Mucosa of gallbladder (tissue), 1 donor: ENCODE measurements around the gene CALN1. TPM values are rescaled to one million over a fixed set of nuclear protein-coding genes. Genes with fewer than 3 reads are reported as not detected.
A peak's percentile ranks its signal among the peaks of the same experiment; 100 is the strongest.

ENCODE experiments used
- DNase-seq: peaks from one replicate; pipeline ENCODE4 v3.0.0-alpha.2; 2020; ENCODE audit warnings: low spot score
- total RNA-seq: library from RNA; stranded (reverse); gene quantifications from one replicate; pipeline ENCODE4 v1.2.1, GENCODE V29; 2021
- donor health status: DM: no; HTN: no; CAD: no.

Gene CALN1
- total RNA-seq, 1 donor from 2014 or later, result 4.4 TPM

DNA sequence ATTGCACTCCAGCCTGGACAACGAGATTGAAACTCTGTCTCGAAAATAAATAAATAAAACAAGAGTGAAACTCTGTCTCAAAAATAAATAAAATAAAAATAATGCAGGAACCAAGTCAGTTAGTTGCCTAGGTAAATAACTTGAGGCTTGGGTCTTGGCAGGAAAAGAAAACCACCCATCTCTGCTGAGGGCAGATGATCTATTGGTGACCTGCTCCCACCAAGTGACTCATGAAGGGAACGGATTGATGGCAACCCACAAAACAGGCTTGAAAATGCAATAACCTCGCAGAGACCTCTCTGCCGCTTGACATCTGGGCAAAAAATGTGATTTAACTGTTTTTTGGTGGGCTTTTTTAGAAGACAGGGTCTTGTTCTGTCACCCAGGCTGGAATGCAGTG, 86.6 kb downstream of the CALN1 start:
- DNase-seq, result no peak

DNA sequence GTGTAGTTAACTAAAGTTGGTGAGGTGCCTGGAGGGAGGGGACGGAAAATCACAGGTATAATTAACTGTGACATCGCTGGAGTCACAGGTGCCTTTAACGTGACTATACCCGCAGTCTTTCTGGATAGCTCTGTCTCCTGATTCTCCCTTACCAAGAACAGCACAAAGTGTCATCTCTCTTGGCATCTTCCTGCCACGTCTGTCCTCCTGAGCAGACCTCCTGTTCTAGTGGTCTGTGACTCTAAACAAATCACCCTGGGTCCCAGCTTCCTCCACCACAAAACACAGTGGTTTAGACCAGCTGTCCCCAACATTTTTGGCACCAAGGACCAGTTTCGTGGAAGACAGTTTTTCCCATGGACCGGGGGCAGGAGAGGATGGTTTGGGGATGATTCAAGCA, 90.5 kb downstream of the CALN1 start:
- no peak for DNase-seq

DNA sequence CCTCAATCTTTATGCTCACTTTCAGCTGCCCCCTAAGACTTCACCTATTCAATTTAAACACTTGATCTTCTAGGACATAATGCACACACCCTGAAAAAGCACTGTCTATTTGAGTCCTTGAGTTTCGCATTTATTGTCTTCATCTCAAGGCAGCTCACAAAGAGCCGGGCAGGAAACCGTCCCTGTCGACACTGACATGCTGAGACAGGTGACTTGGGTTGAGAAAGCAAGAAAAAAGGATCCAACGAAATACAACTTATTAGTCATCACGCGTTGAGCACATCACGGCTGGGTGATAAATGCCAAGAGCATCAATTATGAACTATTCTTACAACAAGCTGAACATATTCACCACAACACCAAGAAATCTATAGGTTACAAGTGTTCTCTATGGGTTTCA, 91.1 kb downstream of the CALN1 start:
- no peak for DNase-seq

DNA sequence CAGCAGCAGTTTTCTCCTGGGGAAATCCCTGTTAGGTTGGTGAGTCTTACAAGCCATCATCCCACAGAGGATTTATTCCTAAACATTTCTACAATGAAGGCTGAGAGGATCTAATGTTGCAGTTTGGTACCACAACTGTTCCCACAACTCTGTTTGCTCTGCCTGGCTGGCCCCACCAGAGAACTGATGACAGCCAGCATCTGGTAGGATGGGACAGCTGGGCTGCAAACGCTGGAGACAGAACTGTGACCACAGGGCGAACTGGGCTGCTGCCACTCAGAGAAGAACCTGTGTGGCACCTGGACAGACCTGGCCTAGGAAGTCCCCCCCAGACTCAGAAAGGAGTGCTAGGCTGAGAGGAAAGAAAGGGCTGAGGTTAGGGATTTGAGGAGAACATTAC, 94.8 kb downstream of the CALN1 start:
- DNase-seq, result no peak

DNA sequence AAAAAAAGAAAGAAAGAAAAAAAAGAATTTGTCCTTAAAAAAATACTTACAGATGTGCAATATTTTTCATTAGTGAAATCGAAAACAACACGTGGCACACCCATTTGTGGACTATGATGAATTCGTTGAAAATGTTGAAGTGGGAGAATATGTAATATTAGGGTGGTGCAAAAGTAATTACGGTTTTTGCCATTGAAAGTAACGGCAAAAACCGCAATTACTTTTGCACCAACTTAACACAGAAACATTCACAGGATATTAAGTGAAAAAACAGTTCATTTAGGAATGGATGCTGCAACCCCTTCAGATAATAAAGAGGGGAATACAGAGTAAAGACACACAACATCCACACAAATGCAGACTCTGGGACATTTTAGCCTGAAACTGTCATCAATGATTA, 96.0 kb downstream of the CALN1 start:
- no peak for DNase-seq

DNA sequence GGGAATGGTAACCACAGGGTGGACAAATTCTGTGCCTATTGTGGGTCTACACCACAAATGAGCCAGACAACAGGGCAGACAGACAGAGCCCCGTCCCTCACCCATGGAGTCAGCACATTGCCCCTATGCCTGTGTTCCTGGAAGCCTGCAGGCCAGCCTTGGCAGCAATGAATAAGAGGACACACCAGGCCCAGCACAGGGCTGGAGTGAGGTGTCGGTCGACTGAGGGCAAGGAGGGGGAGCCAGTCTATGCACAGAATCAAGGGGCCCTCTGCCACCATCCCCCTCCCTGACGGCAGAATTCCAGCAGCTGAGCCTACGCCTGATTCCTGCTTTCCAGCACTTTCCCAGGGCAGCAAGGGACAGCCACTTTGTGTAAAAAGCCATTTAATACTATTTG, 98.2 kb downstream of the CALN1 start:
- DNase-seq, result no peak

DNA sequence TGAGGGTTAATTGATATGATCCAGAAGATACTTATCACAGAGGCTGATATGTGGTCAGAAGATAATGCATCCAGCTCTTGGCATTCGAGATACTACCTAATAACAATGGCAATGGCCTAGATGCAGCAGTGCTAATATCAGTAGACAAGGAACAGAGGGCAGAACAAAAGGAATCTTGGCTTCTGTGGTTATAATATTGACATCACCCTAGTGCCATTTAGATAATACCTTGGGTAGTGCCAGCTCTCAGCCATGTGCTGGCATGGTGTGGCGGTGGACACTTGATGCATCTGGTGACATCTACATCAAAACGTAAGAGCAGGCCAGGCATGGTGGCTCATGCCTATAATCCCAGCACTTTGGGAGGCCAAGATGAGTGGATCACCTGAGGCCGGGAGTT, 101.8 kb downstream of the CALN1 start:
- no peak for DNase-seq

DNA sequence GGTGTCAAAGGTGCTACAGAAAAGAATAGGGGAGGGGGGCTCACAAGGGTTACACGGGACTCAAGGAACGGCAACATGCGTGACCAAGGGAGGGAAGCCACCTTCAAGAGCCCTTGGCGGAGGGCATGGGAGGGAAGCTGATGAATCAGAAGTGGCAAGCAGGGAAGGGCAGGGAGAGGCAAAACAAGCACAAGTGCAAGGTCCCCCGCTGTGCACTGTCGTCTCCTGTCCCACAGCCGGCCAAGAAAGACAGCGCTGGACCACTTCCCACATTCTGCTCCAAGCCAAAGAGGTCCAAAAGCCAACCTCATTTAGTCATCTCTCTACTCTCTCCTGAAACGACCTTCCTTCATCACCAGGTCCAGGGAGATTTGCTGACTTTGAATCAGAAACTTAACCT, 102.7 kb downstream of the CALN1 start:
- DNase-seq, result no peak

DNA sequence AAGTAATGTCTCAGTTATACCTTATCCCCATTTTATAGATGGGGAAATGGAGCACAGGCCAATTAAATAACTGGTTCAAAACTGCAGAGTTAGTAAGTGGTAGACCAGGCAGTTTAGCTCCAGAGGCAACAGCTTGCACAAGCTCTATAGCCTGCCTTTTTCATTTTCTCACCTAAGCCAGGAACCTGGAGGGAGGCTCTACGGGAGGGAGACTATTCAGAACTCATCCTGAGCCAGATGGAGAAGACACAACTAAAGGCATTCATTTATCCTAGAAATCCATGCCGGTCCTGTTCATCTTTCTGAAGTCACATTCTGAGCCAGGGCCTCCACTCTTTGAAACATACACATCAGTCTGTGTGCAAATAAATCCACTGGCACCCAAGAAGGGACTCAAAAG, 103.2 kb downstream of the CALN1 start:
- no peak for DNase-seq

DNA sequence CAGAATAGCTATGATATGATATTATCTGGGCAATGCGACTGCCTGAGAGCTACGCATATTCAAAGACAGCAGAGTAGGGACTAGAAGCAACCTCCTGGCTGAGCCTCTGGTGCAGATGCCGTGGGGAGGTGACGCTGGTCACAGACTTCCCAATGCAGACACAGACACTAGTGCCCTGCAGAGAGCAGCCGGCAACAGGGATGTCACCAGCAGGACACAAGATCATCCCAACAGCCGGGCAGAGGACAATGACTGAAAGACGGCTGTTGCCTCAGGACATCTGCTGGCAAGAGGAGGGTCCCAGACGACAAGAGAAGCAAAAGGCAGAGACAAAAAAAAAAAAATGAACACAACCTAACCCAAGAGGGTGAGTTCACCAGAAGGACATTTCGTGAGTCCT, 104.6 kb downstream of the CALN1 start:
- DNase-seq, result no peak

DNA sequence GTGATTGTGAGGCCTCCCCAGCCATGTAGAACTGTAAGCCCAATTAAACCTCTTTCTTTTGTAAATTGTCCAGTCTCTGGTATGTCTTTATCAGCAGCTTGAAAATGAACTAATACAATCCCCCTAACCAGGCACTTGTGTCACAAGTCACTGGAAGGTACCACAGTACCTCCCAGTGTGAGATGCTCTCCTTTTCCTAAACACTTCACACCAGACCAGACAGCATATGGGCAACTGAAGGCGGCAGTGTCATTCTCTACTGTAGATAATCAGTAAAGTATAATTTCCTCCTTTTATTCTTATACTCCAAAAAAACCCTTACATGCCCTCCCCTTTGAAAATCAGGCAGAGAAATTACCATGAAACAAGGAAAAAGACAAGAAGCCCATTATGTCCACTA, 113.2 kb downstream of the CALN1 start:
- no peak for DNase-seq

DNA sequence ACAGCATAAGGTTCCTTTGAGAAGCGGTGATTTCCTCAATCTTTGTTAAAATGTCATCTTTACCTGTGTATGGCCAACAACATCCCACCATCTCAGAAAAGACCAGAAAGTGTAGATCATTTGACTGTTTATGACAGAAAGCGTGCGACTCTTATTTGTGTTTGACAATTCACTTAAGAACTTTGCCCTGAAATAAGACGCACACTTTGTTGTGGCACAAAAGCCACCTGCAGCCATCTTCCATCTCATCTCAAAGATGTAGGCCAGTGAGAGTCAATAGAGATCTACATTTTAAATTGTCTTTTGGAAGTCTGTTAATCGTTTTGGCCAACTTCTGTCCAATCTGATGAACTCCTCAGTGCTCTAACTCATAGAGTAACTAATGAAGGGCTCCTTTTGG, 114.0 kb downstream of the CALN1 start:
- DNase-seq, result no peak

DNA sequence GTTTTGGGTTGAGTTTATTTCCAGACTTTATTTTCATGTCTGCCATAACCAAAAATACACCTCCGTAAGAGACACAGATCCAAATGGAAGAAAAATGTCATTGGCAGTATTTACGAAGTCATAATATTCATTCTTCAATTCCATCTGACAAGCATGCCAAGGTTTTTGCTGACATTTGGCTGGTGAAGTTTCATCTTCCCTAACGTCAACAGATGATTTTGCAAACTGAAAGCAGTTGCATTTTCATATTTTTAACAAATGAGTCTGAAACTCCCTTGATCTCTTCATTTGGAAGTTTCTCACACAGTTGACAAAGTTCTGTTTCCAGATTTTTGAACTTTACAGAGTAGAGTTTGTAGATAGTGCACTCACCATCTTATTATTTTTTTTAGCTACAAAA, 114.5 kb downstream of the CALN1 start:
- no peak for DNase-seq

DNA sequence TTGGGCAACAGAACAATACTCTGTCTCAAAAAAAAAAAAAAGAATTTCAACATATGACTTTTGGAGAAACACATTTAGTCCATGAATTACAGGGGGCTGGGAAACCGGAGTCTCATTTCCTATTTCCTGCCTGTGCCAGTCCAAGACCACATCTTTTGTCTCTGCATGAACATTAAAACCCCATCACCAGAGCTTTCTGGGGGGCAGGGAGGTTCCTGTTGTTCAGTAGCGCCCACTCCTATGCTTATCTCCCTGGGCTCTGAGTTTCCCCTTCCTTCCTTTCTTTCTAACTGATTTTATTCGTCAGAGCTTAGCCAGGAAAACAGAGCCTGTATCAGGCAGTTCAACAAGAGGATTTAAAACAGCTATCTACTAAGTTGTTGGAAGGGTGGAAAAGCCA, 119.3 kb downstream of the CALN1 start:
- DNase-seq, result no peak

DNA sequence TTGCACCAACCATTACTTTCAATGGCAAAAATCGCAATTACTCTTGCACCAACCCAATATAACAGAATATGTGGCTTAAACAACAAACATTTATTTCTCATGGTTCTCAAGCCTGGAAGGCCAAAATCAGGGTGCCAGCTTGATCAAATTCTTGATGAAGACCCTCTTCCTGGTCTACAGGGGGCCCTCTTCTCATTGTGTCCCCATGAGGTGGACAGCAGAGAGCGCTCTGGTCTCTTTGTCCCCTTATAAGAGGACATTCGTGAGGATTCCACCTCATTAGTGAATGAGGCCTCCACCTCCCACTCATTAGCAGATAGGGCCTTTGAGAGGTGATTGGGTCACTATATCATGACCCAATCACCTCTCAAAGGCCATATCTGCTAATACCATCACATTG, 120.0 kb downstream of the CALN1 start:
- no peak for DNase-seq

DNA sequence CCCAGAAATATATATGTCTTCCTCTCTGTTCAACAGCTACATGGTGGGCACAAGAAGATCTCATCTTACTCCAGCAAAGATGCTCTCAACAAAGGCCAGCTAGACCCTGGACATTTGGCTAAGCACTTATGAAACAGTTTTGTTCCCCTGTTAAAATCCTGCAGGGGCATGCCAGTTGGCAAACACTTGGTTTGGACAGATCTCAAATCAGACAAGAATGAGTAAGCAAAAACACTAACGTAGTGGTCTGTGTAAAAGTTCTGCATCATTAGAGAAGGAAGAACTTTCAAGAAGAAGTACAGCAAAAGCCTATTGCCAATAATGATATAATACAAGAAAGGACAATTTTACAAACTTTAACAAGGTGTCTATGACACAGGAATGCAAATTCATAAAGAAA, 125.6 kb downstream of the CALN1 start:
- no peak for DNase-seq

DNA sequence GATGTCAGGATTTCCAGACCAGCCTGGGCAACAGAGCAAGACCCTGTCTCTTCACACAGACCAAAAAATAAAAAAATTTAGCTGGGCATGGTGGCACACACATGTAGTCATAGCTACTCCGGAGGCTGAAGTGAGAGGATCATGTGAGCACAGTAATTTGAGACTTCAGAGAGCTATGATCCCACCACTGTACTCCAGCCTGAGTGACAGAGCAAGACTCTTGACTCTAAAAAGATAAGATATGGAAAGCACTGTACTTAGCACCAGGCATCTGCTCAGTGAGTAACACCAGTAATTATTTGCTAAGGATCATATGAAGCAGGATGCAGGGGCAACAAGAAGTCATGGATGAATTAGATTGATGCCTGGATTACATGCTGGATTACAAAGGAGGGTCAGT, 128.8 kb downstream of the CALN1 start:
- no peak for DNase-seq

DNA sequence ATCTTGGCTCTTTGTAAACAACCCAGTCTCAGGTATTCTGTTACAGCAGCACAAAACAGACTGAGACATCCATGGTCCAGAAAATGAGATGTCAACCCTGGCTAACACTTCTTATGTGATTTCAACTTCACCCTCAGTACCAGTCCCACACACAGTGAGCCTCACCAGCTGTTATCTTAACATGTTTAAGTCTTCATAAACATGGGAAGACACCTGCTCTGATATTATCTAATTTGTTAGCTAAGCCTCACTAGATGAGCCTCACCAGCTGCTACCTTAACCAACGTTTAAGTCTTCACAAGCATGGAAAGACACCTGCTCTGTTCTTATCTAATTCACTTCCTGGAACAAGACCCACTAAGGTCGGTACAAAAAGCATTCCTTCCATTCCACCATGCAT, 130.8 kb downstream of the CALN1 start:
- DNase-seq, result no peak

DNA sequence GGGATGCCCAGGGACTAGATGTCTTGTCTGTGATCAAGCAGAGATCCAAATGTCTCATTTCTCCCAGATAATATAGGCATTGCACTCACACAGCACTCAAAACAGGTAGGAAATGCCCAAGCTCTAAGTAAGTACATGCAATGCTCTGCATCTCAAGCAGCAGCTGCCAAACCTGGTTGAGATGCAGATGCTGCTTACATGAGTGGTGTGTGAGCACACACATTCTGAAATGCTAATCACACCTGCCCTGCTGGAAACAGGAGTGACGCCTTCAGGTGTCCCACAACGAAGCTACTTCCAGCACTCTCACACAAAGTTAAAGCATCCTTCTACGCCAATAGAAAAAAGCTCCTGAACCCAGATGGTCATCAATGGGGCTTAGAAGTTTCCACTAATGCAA, 132.9 kb downstream of the CALN1 start:
- DNase-seq, result no peak

DNA sequence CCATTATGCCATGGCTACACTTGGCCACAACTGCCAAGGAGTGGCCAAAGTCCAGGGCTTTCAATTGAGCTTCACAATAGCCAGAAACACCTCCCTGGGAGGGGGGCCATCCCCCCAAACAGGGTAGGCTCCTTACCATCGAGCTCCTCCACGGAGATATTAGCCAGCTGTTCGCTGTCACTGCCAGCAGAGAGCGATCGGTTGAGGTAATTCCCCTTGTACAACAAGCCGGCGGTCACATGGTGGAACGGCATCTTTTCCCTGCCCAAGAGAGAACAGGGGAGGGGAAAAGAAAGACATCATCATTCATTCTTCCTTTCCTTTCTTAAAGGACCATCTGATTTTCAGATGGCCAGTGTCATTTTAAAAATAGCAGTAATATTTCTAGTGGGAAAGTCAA, 133.6 kb downstream of the CALN1 start:
- DNase-seq, result peak; percentile 52

DNA sequence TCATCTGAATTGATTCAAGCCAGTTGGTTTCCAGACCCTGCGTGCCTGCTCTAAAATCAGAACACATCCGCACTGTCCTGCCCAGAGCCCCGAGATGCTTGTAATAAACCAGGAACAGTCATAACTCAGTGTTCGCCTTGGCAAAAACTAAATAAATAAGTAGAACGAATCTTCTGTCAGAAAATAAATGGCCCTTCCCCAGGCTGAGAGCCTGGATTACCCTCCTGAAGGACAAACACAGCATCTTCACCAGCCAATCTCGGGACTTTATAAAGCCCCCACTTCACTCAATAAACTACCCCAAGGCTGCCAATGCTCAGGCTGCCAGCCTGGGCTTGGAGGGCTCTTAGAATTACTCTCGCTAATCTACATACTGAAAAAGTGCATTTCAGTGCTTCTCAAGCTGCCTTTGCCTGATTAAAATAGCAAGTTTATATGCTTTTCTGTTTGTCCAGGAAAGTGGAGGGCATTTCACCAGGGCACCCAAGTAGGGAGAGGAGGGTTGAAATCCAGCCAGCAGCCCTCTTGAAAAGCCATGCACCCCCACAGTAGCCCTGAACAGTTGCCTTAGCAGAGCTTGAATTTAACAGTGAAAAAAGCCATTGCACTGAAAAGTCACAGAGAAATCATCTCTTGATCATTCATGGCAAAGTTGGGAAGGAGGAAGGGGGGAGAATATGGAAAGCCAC, 136.6 kb downstream of the CALN1 start:
- no peak for DNase-seq

DNA sequence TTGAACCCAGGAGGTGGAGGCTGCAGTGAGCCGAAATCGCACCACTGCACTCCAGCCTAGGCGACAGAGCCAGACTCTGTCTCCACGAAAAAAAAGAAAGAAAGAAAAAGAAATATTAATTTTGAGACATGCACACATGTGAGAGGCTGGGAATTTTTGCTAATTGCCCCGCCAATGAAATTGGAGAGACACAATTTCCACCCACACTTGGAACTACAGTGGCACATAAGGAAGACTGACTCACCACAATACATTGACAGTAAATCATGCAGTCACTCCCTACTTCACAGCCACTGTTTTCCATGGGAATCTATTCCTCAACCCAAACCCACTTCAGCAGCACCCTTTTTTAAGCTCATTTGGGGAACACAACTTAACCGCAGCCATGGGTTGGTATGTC, 139.7 kb downstream of the CALN1 start:
- no peak for DNase-seq

DNA sequence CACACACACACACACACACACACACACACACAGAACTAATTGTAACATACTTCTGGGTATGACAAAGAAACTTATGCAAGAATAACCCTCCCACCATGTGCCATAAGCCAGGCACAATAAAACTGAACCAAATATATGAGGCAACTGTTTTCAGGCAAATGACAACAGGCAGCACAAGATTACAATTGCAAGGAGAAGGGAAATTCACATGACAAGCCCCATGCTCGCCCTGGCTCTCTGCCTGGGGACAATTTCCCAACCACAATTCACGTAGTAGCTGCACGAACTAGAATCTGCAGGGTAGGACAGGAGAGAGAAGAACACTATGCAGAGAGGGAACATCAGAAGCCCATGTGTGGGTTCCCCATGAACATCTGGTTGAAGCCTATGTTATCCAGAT, 143.3 kb downstream of the CALN1 start:
- DNase-seq, result no peak

DNA sequence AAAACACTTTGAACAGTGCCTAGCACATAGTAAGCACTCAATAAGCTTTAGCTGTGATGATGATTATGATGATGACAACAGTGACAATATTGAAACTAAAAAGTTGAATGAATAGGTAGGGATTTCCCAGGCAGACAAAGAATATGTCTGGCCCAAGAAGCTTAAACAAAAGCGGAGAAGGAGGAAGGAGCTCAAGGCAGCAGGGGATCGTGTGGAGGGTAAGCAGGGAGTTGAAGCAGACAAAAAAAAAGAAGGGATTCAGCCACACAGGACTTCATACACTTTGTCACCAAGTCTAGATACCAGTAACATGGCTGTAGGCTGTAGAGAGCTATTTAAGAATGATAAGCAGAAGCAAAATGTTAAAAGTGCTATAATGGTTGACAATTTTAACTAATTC, 144.0 kb downstream of the CALN1 start:
- no peak for DNase-seq
